KMS-11 (cell line): ENCODE measurements around the gene NFKBIB.

Source experiments
- H2AFZ ChIP-seq: fragments of 200-600 bp; sonication (generic); 2 replicates; pipeline ENCODE4 v1.6.1; 2016; ENCODE audit warnings: antibody characterized with exemption, mixed run types, low read depth
- H3K27ac ChIP-seq: fragments of 200-600 bp; sonication (generic); 2 replicates; pipeline ENCODE4 v1.6.1; 2016; ENCODE audit warnings: mild to moderate bottlenecking, mixed run types
- H3K27me3 ChIP-seq: fragments of 200-600 bp; sonication (generic); 2 replicates; pipeline ENCODE4 v1.6.1; 2017; ENCODE audit warnings: mild to moderate bottlenecking, low read depth, mixed run types, moderate library complexity; ENCODE audit not compliant: insufficient read depth
- H3K36me3 ChIP-seq: fragments of 200-600 bp; sonication (generic); 2 replicates; pipeline ENCODE4 v1.6.1; 2017; ENCODE audit warnings: mild to moderate bottlenecking, mixed run types; ENCODE audit not compliant: insufficient read depth
- H3K4me1 ChIP-seq: fragments of 200-600 bp; sonication (generic); 2 replicates; pipeline ENCODE4 v1.6.1; 2016; ENCODE audit warnings: mild to moderate bottlenecking, low read depth, mixed run types; ENCODE audit not compliant: poor library complexity, severe bottlenecking
- H3K4me2 ChIP-seq: fragments of 200-600 bp; sonication (generic); 2 replicates; pipeline ENCODE4 v1.7.0; 2016; ENCODE audit warnings: mild to moderate bottlenecking, mixed run types
- H3K4me3 ChIP-seq: fragments of 200-600 bp; sonication (generic); IDR thresholded peaks from 2 replicates; pipeline ENCODE4 v1.6.1; 2017; ENCODE audit warnings: low read depth, low read length, mixed read lengths; ENCODE audit not compliant: insufficient read depth
- H3K79me2 ChIP-seq: fragments of 200-600 bp; sonication (generic); 2 replicates; pipeline ENCODE4 v1.6.1; 2016; ENCODE audit warnings: low read depth, mixed run types; ENCODE audit not compliant: insufficient read depth
- H3K9ac ChIP-seq: fragments of 200-600 bp; sonication (generic); 2 replicates; pipeline ENCODE4 v1.6.1; 2016; ENCODE audit warnings: mild to moderate bottlenecking, mixed run types
- H4K20me1 ChIP-seq: fragments of 200-600 bp; sonication (generic); 2 replicates; pipeline ENCODE4 v1.6.1; 2016; ENCODE audit warnings: mild to moderate bottlenecking, mixed run types; ENCODE audit not compliant: insufficient read depth
- TF ChIP-seq, protein P1 (sequence below): fragments of 200-600 bp; sonication (generic); conservative IDR thresholded peaks from 2 replicates; pipeline ENCODE4 v1.6.1; 2017; ENCODE audit warnings: low read depth, mild to moderate bottlenecking, antibody characterized with exemption, low read length, moderate library complexity, mixed read lengths

Gene NFKBIB

DNA sequence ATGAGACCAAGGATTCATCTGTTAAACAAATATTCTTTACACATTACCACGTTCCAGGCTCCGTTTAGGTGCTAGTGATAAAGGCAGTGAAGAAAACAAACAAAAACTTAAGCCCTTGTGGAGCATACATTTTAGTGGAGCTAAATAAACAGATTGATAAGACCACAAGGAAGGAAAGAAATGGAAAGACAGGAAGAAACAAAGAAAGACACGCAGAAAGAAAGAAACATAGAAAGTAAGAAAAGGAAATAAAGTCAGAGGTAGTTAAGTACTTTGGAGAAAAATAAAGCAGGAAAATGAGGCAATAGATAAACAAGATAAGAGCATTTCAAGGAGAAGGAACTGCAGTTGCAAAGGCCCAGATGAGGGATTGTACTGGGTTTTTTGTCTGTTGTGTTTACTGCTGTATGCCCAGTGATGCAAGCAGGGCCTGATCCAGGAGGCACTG is 998 bp downstream of the NFKBIB start:
- Histone ChIP-seq H3K4me1 (peaks cover 23% of the 10 kb centered on the region), H3K9ac (peak overlapping the region; percentile 55), H4K20me1 (no peaks in the 10 kb centered on the region), H3K79me2 (peaks cover 16% of the 10 kb centered on the region; the same call in 1 of the 2 replicates), H3K36me3 (no peaks in the 10 kb centered on the region; the same call in 1 of the 2 replicates), H3K27me3 (no peaks in the 10 kb centered on the region), H3K27ac (peak overlapping the region; percentile 24; the same call in 1 of the 2 replicates), H3K4me2 (peak overlapping the region; percentile 61), H2AFZ (0 out of 2 replicates have a peak overlapping the region, but pooled peaks have one; percentile 38), H3K4me3 (no peak overlapping the region)
- TF ChIP-seq, protein P1, sequence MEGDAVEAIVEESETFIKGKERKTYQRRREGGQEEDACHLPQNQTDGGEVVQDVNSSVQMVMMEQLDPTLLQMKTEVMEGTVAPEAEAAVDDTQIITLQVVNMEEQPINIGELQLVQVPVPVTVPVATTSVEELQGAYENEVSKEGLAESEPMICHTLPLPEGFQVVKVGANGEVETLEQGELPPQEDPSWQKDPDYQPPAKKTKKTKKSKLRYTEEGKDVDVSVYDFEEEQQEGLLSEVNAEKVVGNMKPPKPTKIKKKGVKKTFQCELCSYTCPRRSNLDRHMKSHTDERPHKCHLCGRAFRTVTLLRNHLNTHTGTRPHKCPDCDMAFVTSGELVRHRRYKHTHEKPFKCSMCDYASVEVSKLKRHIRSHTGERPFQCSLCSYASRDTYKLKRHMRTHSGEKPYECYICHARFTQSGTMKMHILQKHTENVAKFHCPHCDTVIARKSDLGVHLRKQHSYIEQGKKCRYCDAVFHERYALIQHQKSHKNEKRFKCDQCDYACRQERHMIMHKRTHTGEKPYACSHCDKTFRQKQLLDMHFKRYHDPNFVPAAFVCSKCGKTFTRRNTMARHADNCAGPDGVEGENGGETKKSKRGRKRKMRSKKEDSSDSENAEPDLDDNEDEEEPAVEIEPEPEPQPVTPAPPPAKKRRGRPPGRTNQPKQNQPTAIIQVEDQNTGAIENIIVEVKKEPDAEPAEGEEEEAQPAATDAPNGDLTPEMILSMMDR = no peak

DNA sequence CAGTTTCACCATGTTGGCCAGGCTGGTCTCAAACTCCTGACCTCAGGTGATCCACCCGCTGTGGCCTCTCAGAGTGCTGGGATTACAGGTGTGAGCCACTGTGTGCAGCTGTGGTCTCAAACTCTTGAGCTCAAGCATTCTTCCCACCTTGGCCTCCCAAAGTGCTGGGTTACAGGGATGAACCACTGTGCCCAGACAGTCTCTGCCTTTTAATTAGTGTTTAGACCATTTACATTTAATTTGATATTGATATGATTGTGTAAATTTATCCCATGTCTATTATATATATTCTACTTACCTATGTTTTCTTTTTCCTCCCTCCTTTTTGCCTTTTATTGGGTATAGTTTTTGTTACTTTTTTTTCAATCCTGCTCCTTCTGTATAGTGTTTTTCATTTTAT is 1.9 kb downstream of the NFKBIB start:
- H3K27me3 ChIP-seq = no peaks in the 10 kb centered on the region
- TF ChIP-seq, protein P1 = no peak
- H3K79me2 ChIP-seq = peaks cover 16% of the 10 kb centered on the region; the same call in 1 of the 2 replicates
- H3K27ac ChIP-seq = no peak overlapping the region
- H3K36me3 ChIP-seq = peaks cover under 1% of the 10 kb centered on the region; the same call in 1 of the 2 replicates
- H3K4me3 ChIP-seq = no peak overlapping the region
- H2AFZ ChIP-seq = no peak overlapping the region
- no peak overlapping the region for H3K9ac ChIP-seq
- H3K4me1 ChIP-seq = peaks cover 23% of the 10 kb centered on the region
- no peak overlapping the region; the same call in 1 of the 2 replicates for H3K4me2 ChIP-seq
- H4K20me1 ChIP-seq = no peaks in the 10 kb centered on the region

DNA sequence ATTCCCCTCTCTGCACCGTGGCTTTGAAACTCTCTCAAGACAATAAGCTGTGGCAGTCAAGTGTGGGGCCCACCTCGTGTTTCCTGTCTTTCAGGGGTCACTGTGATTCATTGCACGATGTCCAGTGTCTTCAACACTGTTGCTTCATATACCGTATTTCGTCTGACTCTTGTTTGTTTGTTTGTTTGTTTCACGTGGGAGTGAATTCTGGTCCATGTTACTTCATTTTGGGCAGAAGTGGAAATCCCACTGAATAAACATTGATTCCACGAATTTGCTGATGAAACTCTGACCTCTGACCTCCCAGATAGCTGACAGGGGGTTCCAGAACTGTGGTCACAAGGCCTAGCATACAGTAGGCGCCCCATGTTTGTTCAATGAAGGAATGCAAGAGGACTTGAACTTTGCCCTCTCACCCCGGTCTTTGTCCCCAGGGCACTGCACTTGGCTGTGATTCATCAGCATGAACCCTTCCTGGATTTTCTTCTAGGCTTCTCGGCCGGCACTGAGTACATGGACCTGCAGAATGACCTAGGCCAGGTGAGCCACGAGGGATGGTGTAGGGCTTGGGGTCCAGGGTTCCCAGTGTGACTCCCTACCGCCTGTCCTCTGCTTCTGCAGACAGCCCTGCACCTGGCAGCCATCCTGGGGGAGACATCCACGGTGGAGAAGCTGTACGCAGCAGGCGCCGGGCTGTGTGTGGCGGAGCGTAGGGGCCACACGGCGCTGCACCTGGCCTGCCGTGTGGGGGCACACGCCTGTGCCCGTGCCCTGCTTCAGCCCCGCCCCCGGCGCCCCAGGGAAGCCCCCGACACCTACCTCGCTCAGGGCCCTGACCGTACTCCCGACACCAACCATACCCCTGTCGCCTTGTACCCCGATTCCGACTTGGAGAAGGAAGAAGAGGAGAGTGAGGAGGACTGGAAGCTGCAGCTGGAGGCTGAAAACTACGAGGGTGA is 5.1 kb downstream of the NFKBIB start:
- peaks cover 4% of the 10 kb centered on the region; the same call in 1 of the 2 replicates for H3K36me3 ChIP-seq
- peaks cover 16% of the 10 kb centered on the region; the same call in 1 of the 2 replicates for H3K79me2 ChIP-seq
- no peaks in the 10 kb centered on the region for H4K20me1 ChIP-seq
- peaks cover 12% of the 10 kb centered on the region for H3K4me1 ChIP-seq
- H3K27me3 ChIP-seq = no peaks in the 10 kb centered on the region
- no peak overlapping the region for H2AFZ ChIP-seq
- H3K9ac ChIP-seq = no peak overlapping the region
- no peak overlapping the region for H3K27ac ChIP-seq
- H3K4me3 ChIP-seq = no peak overlapping the region
- H3K4me2 ChIP-seq = no peak overlapping the region
- TF ChIP-seq, protein P1 = no peak

DNA sequence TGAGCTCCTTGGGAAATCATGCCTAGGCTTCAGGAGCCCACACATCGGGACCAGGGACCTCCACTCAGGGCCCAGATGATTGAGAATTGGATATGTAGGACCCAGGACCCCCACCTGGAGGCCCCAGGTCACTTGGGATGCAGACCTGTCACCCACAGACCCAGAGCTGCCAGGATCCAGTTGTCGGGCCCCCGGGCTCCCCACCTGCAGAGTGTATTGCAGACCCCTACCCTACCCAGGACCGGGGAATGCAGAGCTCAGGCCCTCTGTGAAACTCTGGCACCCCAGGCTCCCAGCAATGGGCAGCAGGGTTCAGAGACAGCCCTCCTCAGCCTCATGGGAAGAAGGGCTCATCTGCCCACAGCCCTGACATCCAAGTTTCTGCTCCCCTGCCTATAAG is 5.9 kb downstream of the NFKBIB start:
- H3K4me1 ChIP-seq = peaks cover 11% of the 10 kb centered on the region
- peaks cover 11% of the 10 kb centered on the region; the same call in 1 of the 2 replicates for H3K79me2 ChIP-seq
- H4K20me1 ChIP-seq = no peaks in the 10 kb centered on the region
- TF ChIP-seq, protein P1 = no peak
- no peak overlapping the region for H3K4me3 ChIP-seq
- H2AFZ ChIP-seq = no peak overlapping the region
- no peak overlapping the region for H3K27ac ChIP-seq
- no peaks in the 10 kb centered on the region for H3K27me3 ChIP-seq
- H3K9ac ChIP-seq = no peak overlapping the region
- peaks cover 4% of the 10 kb centered on the region; the same call in 1 of the 2 replicates for H3K36me3 ChIP-seq
- no peak overlapping the region for H3K4me2 ChIP-seq
